ENCODE results near the gene NKX6-1. TPM values are rescaled to one million over a fixed set of nuclear protein-coding genes. Genes with fewer than 3 reads are reported as not detected.
A peak's percentile ranks its signal among the peaks of the same experiment; 100 is the strongest.

NKX6-1 gene
- total RNA-seq, 1 donor from 2014 or later: not detected

- Histone ChIP-seq H3K27ac (ENCODE audit: low read depth, low read length) (no peak overlapping the region), H3K9ac (ENCODE audit: low read depth in 1 of 3, low read length in 3 of 3) (no peak overlapping the region), H3K9me3 (ENCODE audit: control insufficient read depth in 3 of 3, low read length in 3 of 3) (no peaks in the 10 kb centered on the region), H3K27me3 (ENCODE audit: control insufficient read depth in 3 of 3, insufficient read depth in 3 of 3, low read length in 3 of 3) (peaks cover 88 to 92% (median 90%) of the 10 kb centered on the region in 3 donors), H3K36me3 (ENCODE audit: control insufficient read depth in 3 of 3, insufficient read depth in 3 of 3, low read length in 3 of 3) (no peaks in the 10 kb centered on the region), H3K4me1 (ENCODE audit: control insufficient read depth in 3 of 3, insufficient read depth in 3 of 3, low read length in 3 of 3) (peaks cover 16 to 32% (median 24%) of the 10 kb centered on the region in 3 donors), H3K4me3 (ENCODE audit: low read length in 3 of 3) (no peak overlapping the region)
Observed at GRCh38 chr4:84500386-84501201, 1.5 kb upstream of the NKX6-1 start.

GRCh38 chr4:84499624-84499982 is 511 bp upstream of the NKX6-1 start:
- Histone ChIP-seq H3K9me3 (ENCODE audit: control insufficient read depth in 3 of 3, low read length in 3 of 3) (no peaks in the 10 kb centered on the region), H3K4me1 (ENCODE audit: control insufficient read depth in 3 of 3, insufficient read depth in 3 of 3, low read length in 3 of 3) (peaks cover 16 to 32% (median 24%) of the 10 kb centered on the region in 3 donors), H3K27me3 (ENCODE audit: control insufficient read depth in 3 of 3, insufficient read depth in 3 of 3, low read length in 3 of 3) (peaks cover 95 to 99% (median 96%) of the 10 kb centered on the region in 3 donors), H3K27ac (ENCODE audit: low read depth, low read length) (no peak overlapping the region), H3K4me3 (ENCODE audit: low read length in 3 of 3) (peak overlapping the region in 2 of 3 donors; percentile 62 to 65), H3K9ac (ENCODE audit: low read depth in 1 of 3, low read length in 3 of 3) (no peak overlapping the region), H3K36me3 (ENCODE audit: control insufficient read depth in 3 of 3, insufficient read depth in 3 of 3, low read length in 3 of 3) (no peaks in the 10 kb centered on the region)

GRCh38 chr4:84498203-84498934 is 723 bp downstream of the NKX6-1 start:
- Histone ChIP-seq H3K36me3 (ENCODE audit: control insufficient read depth in 3 of 3, insufficient read depth in 3 of 3, low read length in 3 of 3) (no peaks in the 10 kb centered on the region), H3K9me3 (ENCODE audit: control insufficient read depth in 3 of 3, low read length in 3 of 3) (no peaks in the 10 kb centered on the region), H3K4me3 (ENCODE audit: low read length in 3 of 3) (peak overlapping the region; percentile 62 to 66 (median 65)), H3K27ac (ENCODE audit: low read depth, low read length) (no peak overlapping the region), H3K27me3 (ENCODE audit: control insufficient read depth in 3 of 3, insufficient read depth in 3 of 3, low read length in 3 of 3) (peaks cover 97 to 99% (median 98%) of the 10 kb centered on the region in 3 donors), H3K4me1 (ENCODE audit: control insufficient read depth in 3 of 3, insufficient read depth in 3 of 3, low read length in 3 of 3) (peaks cover 16 to 36% (median 27%) of the 10 kb centered on the region in 3 donors), H3K9ac (ENCODE audit: low read depth in 1 of 3, low read length in 3 of 3) (peak overlapping the region in 1 of 3 donors; percentile 33)

- H3K9ac ChIP-seq (ENCODE audit: low read depth in 1 of 3, low read length in 3 of 3): no peak overlapping the region
- no peaks in the 10 kb centered on the region for H3K36me3 ChIP-seq (ENCODE audit: control insufficient read depth in 3 of 3, insufficient read depth in 3 of 3, low read length in 3 of 3)
- peaks cover 97 to 99% (median 98%) of the 10 kb centered on the region in 3 donors for H3K27me3 ChIP-seq (ENCODE audit: control insufficient read depth in 3 of 3, insufficient read depth in 3 of 3, low read length in 3 of 3)
- no peaks in the 10 kb centered on the region for H3K9me3 ChIP-seq (ENCODE audit: control insufficient read depth in 3 of 3, low read length in 3 of 3)
- H3K4me1 ChIP-seq (ENCODE audit: control insufficient read depth in 3 of 3, insufficient read depth in 3 of 3, low read length in 3 of 3): peaks cover 16 to 35% (median 29%) of the 10 kb centered on the region in 3 donors
- H3K27ac ChIP-seq (ENCODE audit: low read depth, low read length): no peak overlapping the region
- peak overlapping the region; percentile 62 to 66 (median 65) for H3K4me3 ChIP-seq (ENCODE audit: low read length in 3 of 3)
Observed at GRCh38 chr4:84497504-84498202, 1.4 kb downstream of the NKX6-1 start.

GRCh38 chr4:84496706-84497503 is 2.2 kb downstream of the NKX6-1 start:
- Histone ChIP-seq H3K9me3 (ENCODE audit: control insufficient read depth in 3 of 3, low read length in 3 of 3) (no peaks in the 10 kb centered on the region), H3K27me3 (ENCODE audit: control insufficient read depth in 3 of 3, insufficient read depth in 3 of 3, low read length in 3 of 3) (peaks cover 97 to 99% (median 98%) of the 10 kb centered on the region in 3 donors), H3K9ac (ENCODE audit: low read depth in 1 of 3, low read length in 3 of 3) (no peak overlapping the region), H3K4me3 (ENCODE audit: low read length in 3 of 3) (no peak overlapping the region), H3K4me1 (ENCODE audit: control insufficient read depth in 3 of 3, insufficient read depth in 3 of 3, low read length in 3 of 3) (peaks cover 16 to 35% (median 29%) of the 10 kb centered on the region in 3 donors), H3K27ac (ENCODE audit: low read depth, low read length) (no peak overlapping the region), H3K36me3 (ENCODE audit: control insufficient read depth in 3 of 3, insufficient read depth in 3 of 3, low read length in 3 of 3) (no peaks in the 10 kb centered on the region)

- H3K4me1 ChIP-seq (ENCODE audit: control insufficient read depth in 3 of 3, insufficient read depth in 3 of 3, low read length in 3 of 3): peaks cover 16 to 35% (median 27%) of the 10 kb centered on the region in 3 donors
- H3K9ac ChIP-seq (ENCODE audit: low read depth in 1 of 3, low read length in 3 of 3): no peak overlapping the region
- peaks cover 96 to 99% (median 98%) of the 10 kb centered on the region in 3 donors for H3K27me3 ChIP-seq (ENCODE audit: control insufficient read depth in 3 of 3, insufficient read depth in 3 of 3, low read length in 3 of 3)
- H3K4me3 ChIP-seq (ENCODE audit: low read length in 3 of 3): no peak overlapping the region
- no peaks in the 10 kb centered on the region for H3K36me3 ChIP-seq (ENCODE audit: control insufficient read depth in 3 of 3, insufficient read depth in 3 of 3, low read length in 3 of 3)
- no peak overlapping the region for H3K27ac ChIP-seq (ENCODE audit: low read depth, low read length)
- H3K9me3 ChIP-seq (ENCODE audit: control insufficient read depth in 3 of 3, low read length in 3 of 3): no peaks in the 10 kb centered on the region
Observed at GRCh38 chr4:84496331-84496705, 2.8 kb downstream of the NKX6-1 start.

GRCh38 chr4:84495794-84496261 is 3.3 kb downstream of the NKX6-1 start:
- Histone ChIP-seq H3K9ac (ENCODE audit: low read depth in 1 of 3, low read length in 3 of 3) (no peak overlapping the region), H3K36me3 (ENCODE audit: control insufficient read depth in 3 of 3, insufficient read depth in 3 of 3, low read length in 3 of 3) (no peaks in the 10 kb centered on the region), H3K4me1 (ENCODE audit: control insufficient read depth in 3 of 3, insufficient read depth in 3 of 3, low read length in 3 of 3) (peaks cover 16 to 35% (median 27%) of the 10 kb centered on the region in 3 donors), H3K27ac (ENCODE audit: low read depth, low read length) (no peak overlapping the region), H3K27me3 (ENCODE audit: control insufficient read depth in 3 of 3, insufficient read depth in 3 of 3, low read length in 3 of 3) (peaks cover 94 to 99% (median 96%) of the 10 kb centered on the region in 3 donors), H3K9me3 (ENCODE audit: control insufficient read depth in 3 of 3, low read length in 3 of 3) (no peaks in the 10 kb centered on the region), H3K4me3 (ENCODE audit: low read length in 3 of 3) (no peak overlapping the region)

GRCh38 chr4:84495118-84495793 is 3.8 kb downstream of the NKX6-1 start:
- H3K9me3 ChIP-seq (ENCODE audit: control insufficient read depth in 3 of 3, low read length in 3 of 3): no peaks in the 10 kb centered on the region
- H3K36me3 ChIP-seq (ENCODE audit: control insufficient read depth in 3 of 3, insufficient read depth in 3 of 3, low read length in 3 of 3): no peaks in the 10 kb centered on the region
- H3K4me3 ChIP-seq (ENCODE audit: low read length in 3 of 3): no peak overlapping the region
- peaks cover 93 to 99% (median 96%) of the 10 kb centered on the region in 3 donors for H3K27me3 ChIP-seq (ENCODE audit: control insufficient read depth in 3 of 3, insufficient read depth in 3 of 3, low read length in 3 of 3)
- no peak overlapping the region for H3K9ac ChIP-seq (ENCODE audit: low read depth in 1 of 3, low read length in 3 of 3)
- no peak overlapping the region for H3K27ac ChIP-seq (ENCODE audit: low read depth, low read length)
- H3K4me1 ChIP-seq (ENCODE audit: control insufficient read depth in 3 of 3, insufficient read depth in 3 of 3, low read length in 3 of 3): peaks cover 16 to 35% (median 27%) of the 10 kb centered on the region in 3 donors

GRCh38 chr4:84494531-84494930 is 4.6 kb downstream of the NKX6-1 start:
- Histone ChIP-seq H3K4me3 (ENCODE audit: low read length in 3 of 3) (no peak overlapping the region), H3K36me3 (ENCODE audit: control insufficient read depth in 3 of 3, insufficient read depth in 3 of 3, low read length in 3 of 3) (no peaks in the 10 kb centered on the region), H3K27ac (ENCODE audit: low read depth, low read length) (no peak overlapping the region), H3K27me3 (ENCODE audit: control insufficient read depth in 3 of 3, insufficient read depth in 3 of 3, low read length in 3 of 3) (peaks cover 93 to 99% (median 96%) of the 10 kb centered on the region in 3 donors), H3K9me3 (ENCODE audit: control insufficient read depth in 3 of 3, low read length in 3 of 3) (no peaks in the 10 kb centered on the region), H3K9ac (ENCODE audit: low read depth in 1 of 3, low read length in 3 of 3) (no peak overlapping the region), H3K4me1 (ENCODE audit: control insufficient read depth in 3 of 3, insufficient read depth in 3 of 3, low read length in 3 of 3) (peaks cover 13 to 32% (median 24%) of the 10 kb centered on the region in 3 donors)
